Activated CD4-positive, alpha-beta T cell treated with anti-CD3 and anti-CD28 coated beads for 36 hours (primary cell): ENCODE results near the gene EDN1. TPM values are rescaled to one million over a fixed set of nuclear protein-coding genes. Genes with fewer than 3 reads are reported as not detected.
A peak's percentile ranks its signal among the peaks of the same experiment; 100 is the strongest.

Source experiments
- ATAC-seq: fragments of 200-7000 bp; cut with Tn5 transposase; one replicate; pipeline ENCODE4 v1.10.0; 2021; ENCODE audit warnings: mild to moderate bottlenecking, moderate library complexity
- CTCF ChIA-PET: fragments of 350-600 bp; sonication (Branson Sonifier 250); formaldehyde crosslinking; loops from one replicate; lab custom pipeline; 2021; ENCODE audit warnings: antibody characterized with exemption; lab: Charles Lee
- POLR2A ChIA-PET: fragments of 350-600 bp; sonication (Branson Sonifier 250); formaldehyde crosslinking; loops from one replicate; lab custom pipeline; 2021; ENCODE audit warnings: antibody characterized with exemption, inconsistent platforms; lab: Charles Lee
- DNase-seq: peaks from one replicate; pipeline ENCODE4 v3.0.0-alpha.2; 2020
- H3K27ac Mint-ChIP-seq: one replicate; pipeline ENCODE4 v1.8.0; 2021; ENCODE audit warnings: mixed read lengths
- H3K27me3 Mint-ChIP-seq: one replicate; pipeline ENCODE4 v1.8.0; 2021; ENCODE audit warnings: mixed read lengths
- H3K36me3 Mint-ChIP-seq: one replicate; pipeline ENCODE4 v1.8.0; 2021; ENCODE audit warnings: low read depth, mixed read lengths
- H3K4me1 Mint-ChIP-seq: one replicate; pipeline ENCODE4 v1.8.0; 2021; ENCODE audit warnings: mixed read lengths
- H3K4me3 Mint-ChIP-seq: one replicate; pipeline ENCODE4 v1.8.0; 2021; ENCODE audit warnings: mild to moderate bottlenecking, moderate library complexity, mixed read lengths
- H3K9me3 Mint-ChIP-seq: one replicate; pipeline ENCODE4 v1.8.0; 2021; ENCODE audit warnings: low read depth, mixed read lengths
- intact Hi-C, 2 experiments: fragments of 100-400 bp; cut with DNase I in 1 of 2; cut with micrococcal nuclease in 1 of 2; formaldehyde crosslinking; loops; one replicate each; pipeline versions ENCODE4 v1.14.2 to v1.15.1; 2022 to 2024; cut with DNase I, micrococcal nuclease
- total RNA-seq, 2 experiments: library from RNA; stranded (reverse); gene quantifications; one replicate each; pipeline ENCODE4 v1.2.3, GENCODE V29; 2021

Gene EDN1
- total RNA-seq: not detected

DNA sequence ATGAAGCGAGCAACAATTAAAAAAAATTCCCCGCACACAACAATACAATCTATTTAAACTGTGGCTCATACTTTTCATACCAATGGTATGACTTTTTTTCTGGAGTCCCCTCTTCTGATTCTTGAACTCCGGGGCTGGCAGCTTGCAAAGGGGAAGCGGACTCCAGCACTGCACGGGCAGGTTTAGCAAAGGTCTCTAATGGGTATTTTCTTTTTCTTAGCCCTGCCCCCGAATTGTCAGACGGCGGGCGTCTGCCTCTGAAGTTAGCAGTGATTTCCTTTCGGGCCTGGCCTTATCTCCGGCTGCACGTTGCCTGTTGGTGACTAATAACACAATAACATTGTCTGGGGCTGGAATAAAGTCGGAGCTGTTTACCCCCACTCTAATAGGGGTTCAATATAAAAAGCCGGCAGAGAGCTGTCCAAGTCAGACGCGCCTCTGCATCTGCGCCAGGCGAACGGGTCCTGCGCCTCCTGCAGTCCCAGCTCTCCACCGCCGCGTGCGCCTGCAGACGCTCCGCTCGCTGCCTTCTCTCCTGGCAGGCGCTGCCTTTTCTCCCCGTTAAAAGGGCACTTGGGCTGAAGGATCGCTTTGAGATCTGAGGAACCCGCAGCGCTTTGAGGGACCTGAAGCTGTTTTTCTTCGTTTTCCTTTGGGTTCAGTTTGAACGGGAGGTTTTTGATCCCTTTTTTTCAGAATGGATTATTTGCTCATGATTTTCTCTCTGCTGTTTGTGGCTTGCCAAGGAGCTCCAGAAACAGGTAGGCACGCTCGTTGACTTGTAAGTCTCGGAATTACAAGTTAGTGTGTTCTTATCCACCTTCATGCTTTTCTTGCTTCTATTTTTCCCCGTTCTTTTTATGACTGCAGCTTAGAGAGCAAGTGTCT lies at the start of gene EDN1:
TSS of gene EDN1 (plus strand) at position 429 of the 888 bp plus-strand sequence. CDS start at position 698, 269 bp downstream.
- DNase-seq (peak; percentile 82), ATAC-seq (peak; percentile 94)
- Mint-ChIP-seq H3K4me1 (peaks cover 15% of the 10 kb centered on the region), H3K9me3 (no peaks in the 10 kb centered on the region), H3K4me3 (peak within 1 kb of the TSS; percentile 74), H3K27ac (no peak within 1 kb of the TSS), H3K36me3 (no peaks in the 10 kb centered on the region), H3K27me3 (peaks cover 36% of the 10 kb centered on the region)
- ChIA-PET CTCF (interaction anchor here (0.6 to 2.7 kb wide), 35 partner anchors 9 to 635 kb away, joined by 3 to 42 read pairs (median 4); no protein-coding TSS in a partner anchor), POLR2A (no interaction called here)
- intact Hi-C loops: loop anchor here (1.0 to 5.0 kb wide), 7 partner anchors 138 to 705 kb away; no protein-coding TSS in a partner anchor

- ChIA-PET CTCF (interaction anchor here (3.0 kb wide), 1 partner anchor 48 kb away, joined by 14 read pairs; the partner anchor contains the start of gene EDN1), POLR2A (interaction anchor here (0.7 to 1.0 kb wide), 2 partner anchors 530 to 1061 kb away, joined by 3 to 4 read pairs; no protein-coding TSS in a partner anchor)
- DNase-seq: no peak
- Mint-ChIP-seq H3K4me3 (no peak overlapping the region), H3K9me3 (no peaks in the 10 kb centered on the region), H3K27me3 (peaks cover 4% of the 10 kb centered on the region), H3K36me3 (no peaks in the 10 kb centered on the region), H3K27ac (peak overlapping the region; percentile 61), H3K4me1 (peaks cover 24% of the 10 kb centered on the region)
- peak; percentile 91 for ATAC-seq
- intact Hi-C loops: loop anchor here in 1 of 2 experiments (1.0 to 2.0 kb wide), 2 partner anchors 8 to 231 kb away; no protein-coding TSS in a partner anchor
Observed at GRCh38 chr6:12241493-12242175, 48.5 kb upstream of the EDN1 start.

DNA sequence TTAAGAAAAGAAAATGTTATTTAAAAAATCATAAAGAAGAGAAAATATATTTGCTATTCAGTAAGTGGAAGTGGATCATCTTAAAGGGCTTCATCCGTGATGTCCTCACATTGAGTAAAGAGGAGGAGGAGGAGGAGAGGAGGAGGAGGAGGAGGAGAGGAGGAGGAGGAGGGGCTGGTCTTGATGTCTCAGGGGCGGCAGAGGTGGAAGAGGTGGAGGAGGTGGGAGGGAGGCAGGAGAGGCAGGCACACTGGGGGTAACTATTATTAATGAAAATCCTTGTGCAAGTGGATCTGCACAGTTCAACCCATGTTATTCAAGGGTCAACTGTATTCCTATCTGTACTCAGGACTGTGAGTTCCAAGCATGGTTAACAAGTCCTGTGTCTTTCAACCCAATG lies 47.0 kb upstream of the EDN1 start:
- no peak overlapping the region for H3K27ac Mint-ChIP-seq
- CTCF ChIA-PET: interaction anchor here (0.6 to 3.0 kb wide), 3 partner anchors 14 to 71 kb away, joined by 3 to 14 read pairs (median 3); partner anchors contain the start of gene EDN1
- peaks cover 23% of the 10 kb centered on the region for H3K4me1 Mint-ChIP-seq
- no peak overlapping the region for H3K4me3 Mint-ChIP-seq
- no peak for ATAC-seq
- intact Hi-C loops: loop anchor here in 1 of 2 experiments (1.0 kb wide), 1 partner anchor 27 kb away; no protein-coding TSS in a partner anchor
- H3K9me3 Mint-ChIP-seq: no peaks in the 10 kb centered on the region
- H3K36me3 Mint-ChIP-seq: no peaks in the 10 kb centered on the region
- no peak for DNase-seq
- H3K27me3 Mint-ChIP-seq: peaks cover 6% of the 10 kb centered on the region
- POLR2A ChIA-PET: no interaction called here

DNA sequence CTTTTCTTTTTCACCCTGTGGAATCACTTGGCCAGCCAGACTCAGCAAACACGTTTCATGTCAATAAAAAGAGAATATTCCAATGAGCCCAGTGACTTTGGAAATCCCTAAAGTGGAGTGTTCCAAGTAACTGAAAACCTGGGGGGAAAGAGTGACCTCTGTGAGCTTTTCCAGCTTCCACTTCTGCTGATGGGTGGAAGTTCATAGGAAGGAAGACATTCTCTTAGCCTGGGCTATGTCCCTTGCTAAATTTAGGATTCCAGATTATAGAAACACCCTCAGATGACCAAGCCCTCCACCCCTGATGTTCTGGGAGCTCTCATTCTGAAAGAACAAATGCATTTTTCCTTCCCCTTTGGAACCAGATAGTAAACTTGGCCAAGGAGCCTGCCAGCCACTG lies 44.8 kb upstream of the EDN1 start:
- Mint-ChIP-seq H3K36me3 (no peaks in the 10 kb centered on the region), H3K9me3 (no peaks in the 10 kb centered on the region), H3K27me3 (peaks cover 10% of the 10 kb centered on the region), H3K4me1 (peaks cover 22% of the 10 kb centered on the region), H3K27ac (no peak overlapping the region), H3K4me3 (no peak overlapping the region)
- no peak for DNase-seq
- POLR2A ChIA-PET: no interaction called here
- no peak for ATAC-seq
- CTCF ChIA-PET: interaction anchor here (0.8 to 1.1 kb wide), 2 partner anchors 180 to 358 kb away, joined by 3 read pairs; no protein-coding TSS in a partner anchor
- intact Hi-C loops: no loop called here

DNA sequence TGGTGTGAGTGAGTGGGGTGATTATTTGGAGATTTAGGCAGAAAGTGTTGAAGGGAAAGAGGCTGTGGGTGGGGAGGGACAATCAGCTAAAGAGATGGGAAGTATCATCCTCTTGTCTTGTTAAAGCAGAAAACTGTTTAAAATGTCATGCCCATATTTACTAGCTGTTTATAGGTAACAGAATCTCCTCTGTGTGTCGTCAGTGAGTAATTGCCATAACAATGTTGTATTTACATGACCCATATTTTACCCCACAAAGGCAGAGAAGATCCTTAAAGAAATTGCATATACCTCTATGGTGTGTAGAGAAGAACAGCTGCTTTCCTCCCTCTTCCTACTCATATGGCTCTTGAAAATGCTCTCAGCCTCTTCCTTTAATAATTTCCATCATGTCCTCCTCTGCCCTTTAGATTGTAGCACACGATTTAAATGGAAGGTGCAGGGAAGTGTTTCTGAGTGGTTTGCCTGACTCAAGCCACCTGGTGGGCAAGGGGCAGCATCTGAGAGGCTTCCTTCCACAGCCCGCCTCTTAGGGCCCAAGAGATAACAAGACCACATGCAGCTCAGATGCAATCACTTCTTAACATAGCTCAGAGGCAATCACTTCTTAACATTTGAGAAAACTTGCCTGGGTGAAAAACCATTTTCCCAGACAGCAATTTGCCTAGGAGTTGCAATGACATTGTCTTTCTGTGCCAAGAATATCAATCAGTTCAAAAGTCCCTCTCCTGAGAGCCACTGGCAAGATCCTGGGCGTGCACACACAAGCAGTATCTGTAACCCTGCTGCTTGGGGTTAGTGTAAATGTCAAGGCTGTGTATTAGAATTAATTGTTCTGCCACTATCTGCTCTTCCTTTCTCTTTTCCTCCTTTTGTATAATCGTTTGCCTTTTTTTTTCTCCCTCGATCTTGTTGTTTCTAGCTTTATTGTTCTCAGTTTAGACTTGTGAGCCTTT lies 44.1 kb upstream of the EDN1 start:
- ATAC-seq: no peak
- peaks cover 8% of the 10 kb centered on the region for H3K27me3 Mint-ChIP-seq
- ChIA-PET CTCF (interaction anchor here (0.8 to 1.1 kb wide), 2 partner anchors 180 to 358 kb away, joined by 3 read pairs; no protein-coding TSS in a partner anchor), POLR2A (no interaction called here)
- H3K4me1 Mint-ChIP-seq: peaks cover 17% of the 10 kb centered on the region
- H3K36me3 Mint-ChIP-seq: no peaks in the 10 kb centered on the region
- DNase-seq: no peak
- intact Hi-C loops: no loop called here
- no peak overlapping the region for H3K4me3 Mint-ChIP-seq
- H3K9me3 Mint-ChIP-seq: no peaks in the 10 kb centered on the region
- H3K27ac Mint-ChIP-seq: no peak overlapping the region

DNA sequence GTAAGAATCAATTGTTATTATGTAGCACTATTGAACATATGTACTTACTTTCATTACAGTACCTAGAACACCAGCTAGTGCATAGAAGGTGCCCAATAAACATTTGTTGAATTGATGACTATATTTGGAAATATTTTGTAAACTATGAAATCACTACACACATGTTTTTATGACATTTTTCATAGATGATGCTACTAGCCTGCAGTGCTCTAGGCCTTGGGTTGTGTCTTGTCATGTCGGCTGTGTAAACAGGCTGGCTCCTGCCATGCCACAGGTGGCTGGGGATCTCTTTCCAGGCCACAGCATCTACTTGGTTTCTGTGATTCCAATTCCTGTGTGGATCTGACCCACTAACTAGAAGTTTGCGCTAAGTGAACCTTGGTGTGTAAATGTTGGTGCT lies 43.3 kb upstream of the EDN1 start:
- no peaks in the 10 kb centered on the region for H3K36me3 Mint-ChIP-seq
- intact Hi-C loops: no loop called here
- ChIA-PET POLR2A (no interaction called here), CTCF (no interaction called here)
- H3K4me3 Mint-ChIP-seq: no peak overlapping the region
- H3K27me3 Mint-ChIP-seq: peaks cover 12% of the 10 kb centered on the region
- H3K4me1 Mint-ChIP-seq: peaks cover 9% of the 10 kb centered on the region
- ATAC-seq (no peak), DNase-seq (no peak)
- H3K9me3 Mint-ChIP-seq: no peaks in the 10 kb centered on the region
- no peak overlapping the region for H3K27ac Mint-ChIP-seq

- Mint-ChIP-seq H3K9me3 (no peaks in the 10 kb centered on the region), H3K36me3 (no peaks in the 10 kb centered on the region), H3K27ac (no peak overlapping the region), H3K4me3 (no peak overlapping the region), H3K4me1 (peaks cover 5% of the 10 kb centered on the region), H3K27me3 (peaks cover 19% of the 10 kb centered on the region)
- ATAC-seq (no peak), DNase-seq (no peak)
- intact Hi-C loops: no loop called here
- POLR2A ChIA-PET: no interaction called here
- CTCF ChIA-PET: interaction anchor here (0.7 kb wide), 1 partner anchor 468 kb away, joined by 3 read pairs; no protein-coding TSS in a partner anchor
Observed at GRCh38 chr6:12249541-12250382, 40.4 kb upstream of the EDN1 start.

- Mint-ChIP-seq H3K4me1 (peaks cover 5% of the 10 kb centered on the region), H3K36me3 (no peaks in the 10 kb centered on the region), H3K27ac (no peak overlapping the region), H3K4me3 (no peak overlapping the region), H3K9me3 (no peaks in the 10 kb centered on the region), H3K27me3 (peaks cover 19% of the 10 kb centered on the region)
- intact Hi-C loops: no loop called here
- CTCF ChIA-PET: interaction anchor here (0.7 kb wide), 1 partner anchor 98 kb away, joined by 3 read pairs; no protein-coding TSS in a partner anchor
- POLR2A ChIA-PET: no interaction called here
- DNase-seq (no peak), ATAC-seq (no peak)
Observed at GRCh38 chr6:12250383-12250770, 39.8 kb upstream of the EDN1 start.

DNA sequence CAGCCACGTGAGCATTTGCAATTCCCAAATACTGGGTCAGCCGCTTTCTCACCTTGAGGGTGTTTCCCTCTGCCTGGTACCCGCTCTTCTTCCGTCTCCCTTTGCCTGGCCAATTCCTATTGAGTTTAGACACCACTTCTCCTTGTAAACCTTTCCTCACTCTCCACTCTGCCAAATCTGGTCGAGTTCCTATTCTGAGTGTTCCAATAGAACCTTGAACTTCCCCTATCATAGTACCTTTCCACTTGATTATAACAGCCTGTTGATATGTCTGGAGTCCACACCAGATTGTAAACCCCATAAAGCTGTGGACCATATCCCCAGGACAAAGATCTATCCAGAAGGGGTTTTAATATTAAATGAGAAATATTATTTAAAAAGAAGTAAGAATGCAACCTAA lies 36.0 kb upstream of the EDN1 start:
- CTCF ChIA-PET: interaction anchor here (0.7 kb wide), 1 partner anchor 485 kb away, joined by 3 read pairs; no protein-coding TSS in a partner anchor
- Mint-ChIP-seq H3K36me3 (no peaks in the 10 kb centered on the region), H3K4me1 (no peaks in the 10 kb centered on the region), H3K4me3 (no peak overlapping the region), H3K27me3 (peaks cover 16% of the 10 kb centered on the region), H3K9me3 (no peaks in the 10 kb centered on the region), H3K27ac (no peak overlapping the region)
- intact Hi-C loops: no loop called here
- ATAC-seq (no peak), DNase-seq (no peak)
- POLR2A ChIA-PET: no interaction called here

DNA sequence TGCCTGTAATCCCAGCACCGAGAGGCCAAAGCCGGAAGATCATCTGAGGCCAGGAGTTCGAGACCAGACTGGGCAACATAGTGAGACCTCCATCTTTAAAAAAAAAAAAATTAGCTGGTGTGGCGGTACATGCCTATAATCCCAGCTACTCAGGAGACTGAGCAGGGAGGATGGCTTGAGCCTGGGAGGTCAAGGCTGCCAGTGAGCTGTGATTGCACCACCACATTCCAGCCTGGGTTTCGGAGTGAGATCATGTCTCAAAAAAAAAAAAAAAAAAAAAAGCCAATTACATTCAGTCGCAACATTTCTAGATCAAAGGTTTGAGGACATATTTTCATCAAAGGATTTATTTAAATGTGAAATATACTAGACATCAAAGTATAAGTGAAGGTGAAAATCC lies 32.0 kb upstream of the EDN1 start:
- Mint-ChIP-seq H3K4me3 (no peak overlapping the region), H3K36me3 (no peaks in the 10 kb centered on the region), H3K27me3 (peaks cover 14% of the 10 kb centered on the region), H3K9me3 (no peaks in the 10 kb centered on the region), H3K4me1 (no peaks in the 10 kb centered on the region), H3K27ac (no peak overlapping the region)
- intact Hi-C loops: no loop called here
- POLR2A ChIA-PET: no interaction called here
- DNase-seq (no peak), ATAC-seq (no peak)
- CTCF ChIA-PET: interaction anchor here (0.6 kb wide), 2 partner anchors 588 to 603 kb away, joined by 3 read pairs; no protein-coding TSS in a partner anchor
